OCI-LY3 (cell line): ENCODE measurements around the gene CYSTM1.

Experiments
- H2AFZ ChIP-seq: fragments of 200-600, 300-600 bp; shearing (Covaris generic); 2 replicates; pipeline ENCODE4 v1.6.0; 2014; ENCODE audit warnings: antibody characterized with exemption, low read depth, low read length
- H3K27ac ChIP-seq: fragments of 200-600, 300-600 bp; sonication (generic); 2 replicates; pipeline ENCODE4 v1.5.1; 2014; ENCODE audit warnings: mild to moderate bottlenecking, low read length, moderate library complexity, mixed read lengths
- H3K27me3 ChIP-seq: fragments of 200-600, 300-600 bp; sonication (generic); 2 replicates; pipeline ENCODE4 v1.6.1; 2014; ENCODE audit warnings: low read depth, low read length, mixed read lengths
- H3K36me3 ChIP-seq: fragments of 200-600, 300-600 bp; sonication (generic); replicated peaks from 2 replicates; pipeline ENCODE3; 2014; ENCODE audit warnings: low read depth, low read length, mixed read lengths
- H3K4me1 ChIP-seq: fragments of 300-600, 200-600 bp; sonication (generic); 2 replicates; pipeline ENCODE4 v1.6.1; 2014; ENCODE audit warnings: low read length, mixed read lengths
- H3K4me2 ChIP-seq: fragments of 200-600, 300-600 bp; sonication (generic); 2 replicates; pipeline ENCODE4 v1.6.1; 2014; ENCODE audit warnings: low read length, mixed read lengths
- H3K4me3 ChIP-seq: fragments of 300-600, 200-600 bp; sonication (generic); 2 replicates; pipeline ENCODE4 v1.5.1; 2014; ENCODE audit warnings: antibody characterized with exemption, mild to moderate bottlenecking, low read length, moderate library complexity
- H3K79me2 ChIP-seq: fragments of 300-600, 200-600 bp; shearing (Covaris generic); 2 replicates; pipeline ENCODE4 v1.6.1; 2014; ENCODE audit warnings: mild to moderate bottlenecking, low read length, mixed read lengths
- H3K9ac ChIP-seq: fragments of 300-600, 200-600 bp; shearing (Covaris generic); 2 replicates; pipeline ENCODE4 v1.6.0; 2014; ENCODE audit warnings: mild to moderate bottlenecking, low read length, moderate library complexity
- H3K9me3 ChIP-seq: fragments of 200-600, 300-600 bp; shearing (Covaris generic); 2 replicates; pipeline ENCODE4 v1.6.1; 2014; ENCODE audit warnings: low read length, mixed read lengths; ENCODE audit not compliant: insufficient read depth
- H4K20me1 ChIP-seq: fragments of 200-600, 300-600 bp; sonication (generic); 2 replicates; pipeline ENCODE4 v1.6.1; 2016; ENCODE audit warnings: low read length, mixed read lengths; ENCODE audit not compliant: insufficient read depth
- CTCF ChIP-seq: fragments of 200-600, 300-600 bp; sonication (generic); IDR thresholded peaks from 2 replicates; pipeline ENCODE4 v1.5.1; 2014; ENCODE audit warnings: antibody characterized with exemption, low read length, low read depth
- EZH2phosphoT487 ChIP-seq: fragments of 200-600 bp; shearing (Covaris generic); IDR thresholded peaks from 2 replicates; pipeline ENCODE4 v1.6.1; 2018; ENCODE audit warnings: antibody characterized with exemption, mixed run types, low read depth

Gene CYSTM1

GRCh38 chr5:140148508-140148907 is 26.5 kb upstream of the CYSTM1 start:
- H3K27me3 ChIP-seq, result no peaks in the 10 kb centered on the region
- H4K20me1 ChIP-seq, result no peaks in the 10 kb centered on the region
- H3K4me1 ChIP-seq, result peaks cover 3% of the 10 kb centered on the region; the same call in 1 of the 2 replicates
- TF ChIP-seq EZH2phosphoT487 (no peak), CTCF (no peak)
- no peak overlapping the region for H3K4me2 ChIP-seq
- H3K36me3 ChIP-seq, result no peaks in the 10 kb centered on the region
- H3K9ac ChIP-seq, result no peak overlapping the region
- no peak overlapping the region for H3K4me3 ChIP-seq
- H3K9me3 ChIP-seq, result no peaks in the 10 kb centered on the region
- no peaks in the 10 kb centered on the region for H3K79me2 ChIP-seq
- no peak overlapping the region for H2AFZ ChIP-seq
- no peak overlapping the region for H3K27ac ChIP-seq

- H3K4me3 ChIP-seq, result no peak overlapping the region
- no peaks in the 10 kb centered on the region for H3K4me1 ChIP-seq
- no peaks in the 10 kb centered on the region for H3K36me3 ChIP-seq
- no peaks in the 10 kb centered on the region for H3K79me2 ChIP-seq
- H4K20me1 ChIP-seq, result no peaks in the 10 kb centered on the region
- H2AFZ ChIP-seq, result no peak overlapping the region
- no peak for TF ChIP-seq CTCF
- no peak for TF ChIP-seq EZH2phosphoT487
- no peak overlapping the region for H3K9ac ChIP-seq
- no peak overlapping the region for H3K27ac ChIP-seq
- H3K4me2 ChIP-seq, result no peak overlapping the region
- H3K9me3 ChIP-seq, result no peaks in the 10 kb centered on the region
- H3K27me3 ChIP-seq, result no peaks in the 10 kb centered on the region
Observed at GRCh38 chr5:140150201-140150600, 24.8 kb upstream of the CYSTM1 start.

GRCh38 chr5:140151144-140152021 is 23.6 kb upstream of the CYSTM1 start:
- Histone ChIP-seq H3K36me3 (no peaks in the 10 kb centered on the region), H3K9ac (no peak overlapping the region), H3K79me2 (no peaks in the 10 kb centered on the region), H3K4me1 (no peaks in the 10 kb centered on the region), H3K4me2 (no peak overlapping the region), H2AFZ (no peak overlapping the region), H3K9me3 (no peaks in the 10 kb centered on the region), H3K27ac (no peak overlapping the region), H3K4me3 (no peak overlapping the region), H4K20me1 (no peaks in the 10 kb centered on the region), H3K27me3 (no peaks in the 10 kb centered on the region)
- TF ChIP-seq EZH2phosphoT487, result no peak
- TF ChIP-seq CTCF, result no peak

GRCh38 chr5:140152022-140152999 is 22.7 kb upstream of the CYSTM1 start:
- Histone ChIP-seq H2AFZ (no peak overlapping the region), H3K9ac (no peak overlapping the region), H3K4me2 (no peak overlapping the region), H4K20me1 (no peaks in the 10 kb centered on the region), H3K4me1 (peaks cover 5% of the 10 kb centered on the region), H3K4me3 (no peak overlapping the region), H3K27me3 (no peaks in the 10 kb centered on the region), H3K27ac (no peak overlapping the region), H3K79me2 (no peaks in the 10 kb centered on the region), H3K9me3 (no peaks in the 10 kb centered on the region), H3K36me3 (no peaks in the 10 kb centered on the region)
- no peak for TF ChIP-seq EZH2phosphoT487
